Measurements from ENCODE around the gene ARSG. TPM values are rescaled to one million over a fixed set of nuclear protein-coding genes. Genes with fewer than 3 reads are reported as not detected.

The ARSG gene
- total and polyA plus RNA-seq, 9 of the 15 experiments (the other 6 are each of a cell fraction or from before 2014, with no cell fraction given): 1.0 to 5.6 (median 1.8) TPM

GRCh38 chr17:68446626-68447041, 155.3 kb downstream of the ARSG start (continued):
- TF ChIP-seq MGA (IDR thresholded peaks at IDR 0.05) (peak; percentile 86), CBFA2T2 (conservative IDR thresholded peaks at IDR 0.05) (peak; percentile 72), TCF3 (CRISPR knock-in tag; IDR thresholded peaks at IDR 0.05) (peak; percentile 77), MTA2 (IDR thresholded peaks at IDR 0.05; ENCODE audit: low read depth) (0 out of 2 replicates have a peak, but pooled peaks have one; percentile 27), XRCC3 (IDR thresholded peaks at IDR 0.05) (no peak), ZKSCAN1 (IDR thresholded peaks at IDR 0.05; ENCODE audit: low read depth, low read length) (no peak), GATA2 (CRISPR knock-in tag; IDR thresholded peaks at IDR 0.05) (peak; percentile 75), ZNF274 (IDR thresholded peaks at IDR 0.05; ENCODE audit: borderline replicate concordance, low read depth, low read length) (no peak), TRIM24 (IDR thresholded peaks at IDR 0.05) (peak in 1 of 2 experiments; percentile 43; a peak in 1 of 4 replicates), BHLHE40 (IDR thresholded peaks at IDR 0.05; ENCODE audit: low read length) (peak; percentile 32; the same call in 1 of the 2 replicates), POLR2AphosphoS5 (IDR thresholded peaks at IDR 0.05; ENCODE audit: control insufficient read depth, insufficient read depth, low read depth, low read length) (peak; percentile 70), NBN (IDR thresholded peaks at IDR 0.05; ENCODE audit: low read depth) (0 out of 2 replicates have a peak, but pooled peaks have one; percentile 27), NFIC (IDR thresholded peaks at IDR 0.05) (peak; percentile 41; the same call in 1 of the 2 replicates), TAL1 (IDR thresholded peaks at IDR 0.05) (peak; percentile 71; the same call in 1 of the 2 replicates)
- TF ChIP-seq, protein P1, sequence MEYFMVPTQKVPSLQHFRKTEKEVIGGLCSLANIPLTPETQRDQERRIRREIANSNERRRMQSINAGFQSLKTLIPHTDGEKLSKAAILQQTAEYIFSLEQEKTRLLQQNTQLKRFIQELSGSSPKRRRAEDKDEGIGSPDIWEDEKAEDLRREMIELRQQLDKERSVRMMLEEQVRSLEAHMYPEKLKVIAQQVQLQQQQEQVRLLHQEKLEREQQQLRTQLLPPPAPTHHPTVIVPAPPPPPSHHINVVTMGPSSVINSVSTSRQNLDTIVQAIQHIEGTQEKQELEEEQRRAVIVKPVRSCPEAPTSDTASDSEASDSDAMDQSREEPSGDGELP (CRISPR knock-in tag; IDR thresholded peaks at IDR 0.05; ENCODE audit: borderline replicate concordance): peak; percentile 63
- TF ChIP-seq, protein P2, sequence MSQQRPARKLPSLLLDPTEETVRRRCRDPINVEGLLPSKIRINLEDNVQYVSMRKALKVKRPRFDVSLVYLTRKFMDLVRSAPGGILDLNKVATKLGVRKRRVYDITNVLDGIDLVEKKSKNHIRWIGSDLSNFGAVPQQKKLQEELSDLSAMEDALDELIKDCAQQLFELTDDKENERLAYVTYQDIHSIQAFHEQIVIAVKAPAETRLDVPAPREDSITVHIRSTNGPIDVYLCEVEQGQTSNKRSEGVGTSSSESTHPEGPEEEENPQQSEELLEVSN (IDR thresholded peaks at IDR 0.05; ENCODE audit: borderline replicate concordance in 1 of 2, extremely low read depth in 1 of 2, insufficient read depth in 1 of 2, insufficient read length in 1 of 2, low read depth in 1 of 2, low read length in 1 of 2, poor library complexity in 1 of 2, severe bottlenecking in 1 of 2): peak; percentile 72 to 89
